ENCODE results near the gene THAP8.

Gene THAP8

DNA sequence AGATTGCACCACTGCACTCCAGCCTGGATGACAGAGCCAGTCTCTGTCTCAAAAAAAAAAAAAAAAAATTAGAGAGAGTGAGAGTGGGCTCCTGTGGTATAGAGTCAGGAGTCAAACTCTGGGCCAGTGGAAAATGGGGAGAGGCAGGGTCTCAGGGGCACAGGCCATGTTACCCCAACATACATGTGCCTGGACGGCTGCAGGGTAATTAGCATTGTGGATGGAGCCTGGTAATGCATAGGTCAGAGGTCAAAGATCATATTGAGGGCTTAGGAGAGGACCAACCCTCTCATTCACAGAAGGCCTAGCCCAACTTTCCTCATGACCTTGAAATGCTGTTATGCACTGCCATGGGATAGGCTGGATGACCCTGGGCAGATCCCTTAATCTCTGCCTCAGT is 28.5 kb downstream of the THAP8 start:
- no peak overlapping the region for H2AFZ ChIP-seq (ENCODE audit: low read depth, low read length, severe bottlenecking)
- H3F3A ChIP-seq (ENCODE audit: insufficient read depth) = no peaks in the 10 kb centered on the region
- TF ChIP-seq CTCF (IDR thresholded peaks at IDR 0.05; ENCODE audit: insufficient read depth, low read length, poor library complexity, severe bottlenecking) (no peak), EZH2phosphoT487 (conservative IDR thresholded peaks at IDR 0.05; ENCODE audit: low read length) (no peak)
- H3K9me3 ChIP-seq (ENCODE audit: insufficient read depth, low read length) = no peaks in the 10 kb centered on the region
- H3K9ac ChIP-seq (ENCODE audit: low read length) = no peak overlapping the region
- no peaks in the 10 kb centered on the region for H4K20me1 ChIP-seq (ENCODE audit: low read depth, low read length)
- no peaks in the 10 kb centered on the region for H3K79me2 ChIP-seq (ENCODE audit: insufficient read depth, low read length)
- no peaks in the 10 kb centered on the region for H3K9me2 ChIP-seq (replicated peaks; ENCODE audit: insufficient read depth, low read length)
- H3K27ac ChIP-seq (ENCODE audit: low read depth, low read length) = no peak overlapping the region
- no peak overlapping the region for H3K4me2 ChIP-seq (ENCODE audit: low read depth, low read length, poor library complexity, severe bottlenecking)
- H3K27me3 ChIP-seq (ENCODE audit: low read length) = no peaks in the 10 kb centered on the region
- no peaks in the 10 kb centered on the region for H3K36me3 ChIP-seq (ENCODE audit: low read length)
- no peak overlapping the region for H3K4me3 ChIP-seq (ENCODE audit: insufficient read depth, low read length, poor library complexity, severe bottlenecking)

DNA sequence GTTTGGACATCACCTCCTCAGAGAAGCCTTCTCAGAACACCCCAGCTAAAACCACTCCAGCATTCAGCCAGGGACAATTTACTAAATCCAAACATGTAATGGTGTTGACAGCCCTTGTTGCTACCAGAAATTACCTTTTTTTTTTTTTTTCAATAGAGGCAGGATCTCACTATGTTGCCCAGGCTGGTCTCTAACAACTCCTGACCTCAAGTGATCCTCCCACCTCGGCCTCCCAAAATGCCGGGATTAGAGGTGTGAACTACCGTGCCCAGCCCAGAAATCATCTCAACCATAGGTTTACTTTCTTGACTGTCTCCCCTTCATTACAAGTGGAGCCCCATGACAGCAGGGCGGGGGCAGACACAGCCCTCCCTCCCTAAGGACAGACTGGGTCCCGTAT is 30.7 kb downstream of the THAP8 start:
- Histone ChIP-seq H3K27ac (ENCODE audit: low read depth, low read length) (no peak overlapping the region), H3K9ac (ENCODE audit: low read length) (no peak overlapping the region), H3F3A (ENCODE audit: insufficient read depth) (no peaks in the 10 kb centered on the region), H3K27me3 (ENCODE audit: low read length) (no peaks in the 10 kb centered on the region), H2AFZ (ENCODE audit: low read depth, low read length, severe bottlenecking) (no peak overlapping the region), H3K36me3 (ENCODE audit: low read length) (no peaks in the 10 kb centered on the region), H3K4me2 (ENCODE audit: low read depth, low read length, poor library complexity, severe bottlenecking) (no peak overlapping the region), H3K9me2 (replicated peaks; ENCODE audit: insufficient read depth, low read length) (no peaks in the 10 kb centered on the region), H3K79me2 (ENCODE audit: insufficient read depth, low read length) (no peaks in the 10 kb centered on the region), H3K4me3 (ENCODE audit: insufficient read depth, low read length, poor library complexity, severe bottlenecking) (no peak overlapping the region), H4K20me1 (ENCODE audit: low read depth, low read length) (no peaks in the 10 kb centered on the region), H3K9me3 (ENCODE audit: insufficient read depth, low read length) (no peaks in the 10 kb centered on the region)
- TF ChIP-seq CTCF (IDR thresholded peaks at IDR 0.05; ENCODE audit: insufficient read depth, low read length, poor library complexity, severe bottlenecking) (no peak), EZH2phosphoT487 (conservative IDR thresholded peaks at IDR 0.05; ENCODE audit: low read length) (no peak)

GRCh38 chr19:36019061-36019670 is 34.9 kb downstream of the THAP8 start:
- Histone ChIP-seq H4K20me1 (ENCODE audit: low read depth, low read length) (no peaks in the 10 kb centered on the region), H3K79me2 (ENCODE audit: insufficient read depth, low read length) (peaks cover 8% of the 10 kb centered on the region; the same call in 1 of the 2 replicates), H3F3A (ENCODE audit: insufficient read depth) (no peaks in the 10 kb centered on the region), H3K9me2 (replicated peaks; ENCODE audit: insufficient read depth, low read length) (no peaks in the 10 kb centered on the region), H3K36me3 (ENCODE audit: low read length) (no peaks in the 10 kb centered on the region), H3K4me3 (ENCODE audit: insufficient read depth, low read length, poor library complexity, severe bottlenecking) (no peak overlapping the region), H3K9me3 (ENCODE audit: insufficient read depth, low read length) (no peaks in the 10 kb centered on the region), H3K27ac (ENCODE audit: low read depth, low read length) (no peak overlapping the region), H2AFZ (ENCODE audit: low read depth, low read length, severe bottlenecking) (no peak overlapping the region), H3K4me2 (ENCODE audit: low read depth, low read length, poor library complexity, severe bottlenecking) (no peak overlapping the region), H3K9ac (ENCODE audit: low read length) (no peak overlapping the region), H3K27me3 (ENCODE audit: low read length) (no peaks in the 10 kb centered on the region)
- TF ChIP-seq EZH2phosphoT487 (conservative IDR thresholded peaks at IDR 0.05; ENCODE audit: low read length) (no peak), CTCF (IDR thresholded peaks at IDR 0.05; ENCODE audit: insufficient read depth, low read length, poor library complexity, severe bottlenecking) (no peak)

Data from SU-DHL-6 (cell line).